Fibroblast of mammary gland (primary cell): ENCODE data around the gene VTI1A.
"Not testable (repeated sequence)": the region's sequence is repeated elsewhere in the genome, so short reads cannot be mapped to it uniquely, and the experiment has no call there.

Experiments
- DNase-seq: peaks from one replicate; pipeline ENCODE4 v3.0.0-alpha.2; 2010; ENCODE audit warnings: low read depth
- H3K4me3 ChIP-seq: 2 replicates; pipeline ENCODE4 v1.5.1; 2011; ENCODE audit warnings: low read depth, mild to moderate bottlenecking, low read length, moderate library complexity; ENCODE audit not compliant: control insufficient read depth
- TF ChIP-seq, protein P1 (sequence below): conservative IDR thresholded peaks from 2 replicates; pipeline ENCODE4 v1.5.1; 2011; ENCODE audit warnings: low read depth, low read length, inconsistent platforms; ENCODE audit not compliant: control insufficient read depth, insufficient read depth

Gene VTI1A

DNA sequence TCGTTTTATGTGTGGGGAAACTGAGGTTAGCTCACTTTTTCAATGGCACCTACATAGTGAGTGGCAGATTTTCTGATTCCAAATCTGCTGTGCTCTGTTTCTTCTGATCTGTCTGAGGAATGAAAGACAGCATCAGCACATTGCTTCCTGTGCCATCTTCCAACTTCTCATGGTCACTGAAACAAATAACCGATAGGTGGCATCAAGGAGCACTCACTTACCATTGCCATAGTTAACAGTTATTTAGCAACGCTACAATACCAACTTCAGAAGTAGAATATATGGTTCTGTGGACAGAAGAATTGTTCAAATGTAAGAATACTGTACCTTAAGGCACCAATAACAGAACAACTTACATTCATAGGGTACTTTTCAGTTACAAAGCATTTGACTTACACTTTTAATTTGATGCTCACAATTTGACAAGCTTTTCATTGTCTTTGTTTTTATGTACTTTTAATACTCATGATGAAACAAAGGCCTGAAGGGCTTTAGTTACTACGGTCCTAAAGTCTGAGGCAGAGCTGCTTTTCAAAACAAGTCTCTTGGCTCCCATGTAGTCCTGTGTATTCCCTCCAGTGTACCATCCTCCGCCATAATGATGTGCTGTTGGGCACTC, 274.2 kb downstream of the VTI1A start:
- peak; percentile 59 for DNase-seq

DNA sequence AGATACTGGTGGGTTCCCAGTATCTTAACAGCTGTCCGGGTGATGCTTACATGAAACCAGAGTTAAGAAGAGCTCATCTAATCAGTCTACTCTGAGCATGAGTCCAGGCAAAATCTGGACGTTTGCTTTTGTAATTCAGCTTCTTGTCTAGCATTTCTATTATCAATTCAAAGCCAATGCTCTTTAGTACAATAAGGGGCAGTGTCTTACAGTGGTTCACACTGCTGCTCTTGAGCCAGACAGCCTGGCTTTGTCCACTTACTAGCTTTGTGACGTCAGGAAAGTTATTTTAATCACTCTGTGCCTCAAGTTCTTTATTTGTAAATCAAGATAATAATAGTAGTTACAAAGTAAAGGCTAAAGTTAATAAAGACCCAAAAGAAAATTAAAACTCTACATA, 275.7 kb downstream of the VTI1A start:
- H3K4me3 ChIP-seq, result no peak overlapping the region
- no peak for DNase-seq
- TF ChIP-seq, protein P1, sequence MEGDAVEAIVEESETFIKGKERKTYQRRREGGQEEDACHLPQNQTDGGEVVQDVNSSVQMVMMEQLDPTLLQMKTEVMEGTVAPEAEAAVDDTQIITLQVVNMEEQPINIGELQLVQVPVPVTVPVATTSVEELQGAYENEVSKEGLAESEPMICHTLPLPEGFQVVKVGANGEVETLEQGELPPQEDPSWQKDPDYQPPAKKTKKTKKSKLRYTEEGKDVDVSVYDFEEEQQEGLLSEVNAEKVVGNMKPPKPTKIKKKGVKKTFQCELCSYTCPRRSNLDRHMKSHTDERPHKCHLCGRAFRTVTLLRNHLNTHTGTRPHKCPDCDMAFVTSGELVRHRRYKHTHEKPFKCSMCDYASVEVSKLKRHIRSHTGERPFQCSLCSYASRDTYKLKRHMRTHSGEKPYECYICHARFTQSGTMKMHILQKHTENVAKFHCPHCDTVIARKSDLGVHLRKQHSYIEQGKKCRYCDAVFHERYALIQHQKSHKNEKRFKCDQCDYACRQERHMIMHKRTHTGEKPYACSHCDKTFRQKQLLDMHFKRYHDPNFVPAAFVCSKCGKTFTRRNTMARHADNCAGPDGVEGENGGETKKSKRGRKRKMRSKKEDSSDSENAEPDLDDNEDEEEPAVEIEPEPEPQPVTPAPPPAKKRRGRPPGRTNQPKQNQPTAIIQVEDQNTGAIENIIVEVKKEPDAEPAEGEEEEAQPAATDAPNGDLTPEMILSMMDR, result no peak

More for the DNA sequence above, 274.2 kb downstream of the VTI1A start:
- no peak overlapping the region for H3K4me3 ChIP-seq
- TF ChIP-seq, protein P1, result peak; percentile 67

DNA sequence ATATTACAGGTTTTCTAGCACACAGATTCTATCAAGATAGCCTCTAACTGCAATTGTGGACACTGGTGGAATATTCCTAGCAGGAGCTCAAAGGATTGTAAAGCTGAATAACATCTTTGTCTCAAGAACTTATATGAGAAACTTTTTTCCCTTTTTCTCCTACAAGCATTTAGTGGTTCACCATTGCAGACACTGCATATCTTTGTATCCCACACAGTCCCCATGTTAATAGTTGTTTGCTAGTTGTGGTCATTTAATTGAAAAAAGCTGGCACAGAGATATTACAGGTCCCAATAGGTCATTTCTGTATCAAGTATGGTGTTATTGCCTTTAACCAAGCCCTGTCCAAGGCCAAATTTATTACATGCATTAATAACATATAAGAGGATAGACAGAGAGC, 276.9 kb downstream of the VTI1A start:
- TF ChIP-seq, protein P1, result no peak
- DNase-seq, result no peak
- no peak overlapping the region for H3K4me3 ChIP-seq

DNA sequence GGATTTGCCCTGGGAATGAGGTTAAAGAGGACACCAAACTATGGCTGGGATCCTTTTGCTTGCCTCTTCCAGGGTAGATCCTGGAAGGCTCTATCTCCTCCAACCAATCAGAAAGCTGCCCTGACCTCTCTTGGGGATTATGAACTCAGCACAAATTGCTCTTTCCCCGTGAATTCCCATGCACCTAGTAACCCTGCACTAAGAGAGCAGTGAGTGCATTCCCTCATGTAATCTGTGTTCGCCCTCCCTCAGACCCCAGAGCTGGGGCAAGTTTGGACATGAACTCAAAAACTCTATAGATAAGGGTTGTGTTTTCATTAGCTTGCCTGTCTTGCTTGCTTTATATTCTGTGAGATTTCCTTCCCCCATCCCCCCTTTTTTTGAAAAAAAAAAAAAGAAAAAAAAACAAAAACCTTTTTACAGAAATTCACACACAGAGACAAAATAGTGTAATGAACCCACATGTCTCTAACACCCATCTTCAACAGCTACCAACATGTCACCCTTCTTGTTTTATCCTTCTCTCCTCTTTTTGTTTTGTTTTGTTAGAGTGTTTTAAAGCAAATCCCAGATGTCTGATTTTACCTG, 277.5 kb downstream of the VTI1A start:
- DNase-seq, result peak; percentile 73
- TF ChIP-seq, protein P1, result no peak
- H3K4me3 ChIP-seq, result no peak overlapping the region

DNA sequence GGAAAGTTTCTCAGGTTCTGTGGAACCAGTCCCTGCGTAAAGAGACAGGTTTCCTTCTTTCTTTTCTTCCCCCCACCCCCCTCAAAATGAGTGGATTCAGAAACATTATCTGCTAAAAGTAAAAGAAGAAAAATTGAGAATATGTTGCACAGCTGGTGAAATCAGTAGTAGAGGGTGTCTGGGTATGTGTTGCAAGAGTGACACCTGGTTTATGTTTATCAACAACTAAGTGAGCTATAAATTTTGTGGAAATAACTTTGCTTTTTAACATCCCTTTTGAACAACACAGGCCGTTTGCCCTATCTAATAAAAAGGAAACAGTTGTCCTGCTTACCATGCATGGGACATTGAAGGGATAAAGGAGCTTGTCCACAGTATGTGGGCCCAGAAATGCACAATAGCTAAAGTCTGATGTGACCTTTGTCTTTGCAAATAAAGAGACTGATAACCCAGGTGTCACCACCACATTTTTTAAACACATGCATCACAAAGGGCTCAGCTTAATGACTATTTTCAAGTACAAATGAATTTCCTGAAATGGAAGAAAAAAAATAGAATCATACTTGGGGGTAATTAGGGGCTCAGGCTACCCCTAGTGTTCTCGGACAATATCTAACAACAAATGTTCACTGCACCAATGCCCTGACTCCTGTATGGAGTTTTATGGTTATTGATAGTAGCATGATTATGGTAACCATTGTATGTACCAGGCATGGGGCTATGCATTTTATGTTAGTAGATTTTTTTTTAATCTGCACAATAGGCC, 281.3 kb downstream of the VTI1A start:
- TF ChIP-seq, protein P1, result no peak
- DNase-seq, result no peak
- no peak overlapping the region for H3K4me3 ChIP-seq

DNA sequence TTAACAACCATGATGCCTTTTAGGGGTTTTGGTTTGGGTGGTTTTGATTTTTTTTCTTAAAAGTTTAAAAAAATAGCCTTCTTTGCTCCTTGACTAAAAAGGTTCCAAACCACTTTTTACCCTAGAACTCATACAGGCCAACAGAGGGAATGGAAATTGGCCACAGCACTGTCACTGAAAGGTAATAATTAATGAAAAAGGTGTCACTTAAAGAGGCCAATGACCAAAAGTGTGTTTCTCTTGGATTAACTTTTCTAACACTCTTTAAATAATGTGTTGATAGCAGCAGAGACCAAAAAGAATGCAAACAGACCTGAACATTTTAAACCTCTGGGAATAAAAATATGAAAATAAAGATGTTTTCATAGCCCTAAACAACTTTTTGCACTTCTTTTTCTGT, 282.0 kb downstream of the VTI1A start:
- TF ChIP-seq, protein P1, result no peak
- DNase-seq, result no peak
- no peak overlapping the region for H3K4me3 ChIP-seq

DNA sequence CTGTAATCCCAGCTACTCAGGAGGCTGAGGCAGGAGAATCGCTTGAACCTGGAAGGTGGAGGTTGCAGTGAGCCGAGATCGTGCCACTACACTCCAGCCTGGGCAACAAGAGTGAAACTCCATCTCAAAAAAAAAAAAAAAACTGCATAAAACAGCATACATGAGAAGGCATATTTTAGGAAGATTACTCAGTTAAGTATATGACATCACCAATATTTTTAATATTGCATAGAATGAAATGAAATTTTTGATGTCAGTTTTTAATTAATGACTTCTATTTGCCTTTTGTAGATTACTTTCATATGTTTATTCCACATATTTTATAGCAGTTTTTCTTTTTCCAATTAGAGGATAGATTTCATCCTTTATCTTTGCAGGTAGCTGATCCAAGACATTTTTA, 284.4 kb downstream of the VTI1A start:
- not testable (repeated sequence) for DNase-seq, H3K4me3 ChIP-seq
